IMR-90 (cell line): ENCODE data around the gene PSKH1. TPM values are rescaled to one million over a fixed set of nuclear protein-coding genes. Genes with fewer than 3 reads are reported as not detected.

Source experiments
- ATAC-seq: fragments of 200-7000 bp; cut with Tn5 transposase; 2 replicates; pipeline ENCODE4 v1.9.1; 2020; ENCODE audit warnings: low read depth, mild to moderate bottlenecking, moderate library complexity
- BruUV-seq: library from RNA; stranded (reverse); fragments of 400-500 nt; replicated peaks from 2 replicates; lab custom pipeline; 2021; lab: Mats Ljungman, UMichigan
- CTCF ChIA-PET: fragments of 300-600 bp; formaldehyde crosslinking; extraction: SDS; loops from one replicate; lab custom pipeline; 2021; ENCODE audit warnings: antibody characterized with exemption; lab: Yijun Ruan, JAX
- POLR2A ChIA-PET: fragments of 300-600 bp; sonication (Branson Sonifier 250); formaldehyde crosslinking; loops from one replicate; lab custom pipeline; 2022; ENCODE audit warnings: antibody characterized with exemption; ENCODE audit not compliant: unreplicated experiment; lab: Charles Lee
- DNase-seq: peaks from one replicate; pipeline ENCODE4 v3.0.0; 2013
- H2AFZ ChIP-seq: replicated peaks from 2 replicates; pipeline ENCODE3; 2013; ENCODE audit warnings: low read length, mild to moderate bottlenecking; ENCODE audit not compliant: poor library complexity
- H2AK5ac ChIP-seq: 2 replicates; pipeline ENCODE4 v1.6.1; 2013; ENCODE audit warnings: low read depth, low read length, inconsistent platforms
- H2AK9ac ChIP-seq: replicated peaks from 2 replicates; pipeline ENCODE3; 2013; ENCODE audit warnings: mild to moderate bottlenecking, low read depth, low read length, moderate library complexity; ENCODE audit not compliant: poor library complexity
- H2BK120ac ChIP-seq: 2 replicates; pipeline ENCODE4 v1.6.1; 2013; ENCODE audit warnings: low read depth, low read length, inconsistent platforms
- H2BK15ac ChIP-seq: 3 replicates; pipeline ENCODE4 v1.6.1; 2013; ENCODE audit warnings: low read depth, low read length, inconsistent platforms
- H2BK20ac ChIP-seq: 2 replicates; pipeline ENCODE4 v1.6.1; 2013; ENCODE audit warnings: low read depth, mild to moderate bottlenecking, inconsistent platforms, low read length, moderate library complexity
- H2BK5ac ChIP-seq: 2 replicates; pipeline ENCODE4 v1.6.1; 2013; ENCODE audit warnings: mild to moderate bottlenecking, low read depth, low read length, inconsistent platforms; ENCODE audit not compliant: poor library complexity, severe bottlenecking
- H3K14ac ChIP-seq: replicated peaks from 2 replicates; pipeline ENCODE4 v1.6.1; 2013; ENCODE audit warnings: low read depth, low read length, inconsistent platforms
- H3K18ac ChIP-seq: 2 replicates; pipeline ENCODE4 v1.6.1; 2013; ENCODE audit warnings: low read depth, low read length, control low read depth
- H3K23ac ChIP-seq: 2 replicates; pipeline ENCODE4 v1.6.1; 2013; ENCODE audit warnings: low read depth, low read length, inconsistent platforms
- H3K27ac ChIP-seq: 2 replicates; pipeline ENCODE4 v1.5.1; 2013; ENCODE audit warnings: mild to moderate bottlenecking, control low read depth, low read length; ENCODE audit not compliant: insufficient read depth
- H3K27me3 ChIP-seq: 2 replicates; pipeline ENCODE4 v1.6.1; 2013; ENCODE audit warnings: low read length; ENCODE audit not compliant: control insufficient read depth, insufficient read depth
- H3K36me3 ChIP-seq: 2 replicates; pipeline ENCODE4 v1.6.1; 2013; ENCODE audit warnings: low read length, mixed read lengths; ENCODE audit not compliant: control insufficient read depth, insufficient read depth
- H3K4ac ChIP-seq: 2 replicates; pipeline ENCODE4 v1.6.1; 2013; ENCODE audit warnings: low read depth, low read length, inconsistent platforms
- H3K4me1 ChIP-seq: 2 replicates; pipeline ENCODE4 v1.6.1; 2013; ENCODE audit warnings: low read length, mixed read lengths; ENCODE audit not compliant: control insufficient read depth, insufficient read depth
- H3K4me2 ChIP-seq: 2 replicates; pipeline ENCODE4 v1.6.1; 2013; ENCODE audit warnings: low read depth, mild to moderate bottlenecking, control low read depth, low read length, moderate library complexity
- H3K4me3 ChIP-seq: 2 replicates; pipeline ENCODE4 v1.5.1; 2013; ENCODE audit warnings: low read depth, mild to moderate bottlenecking, control low read depth, low read length, moderate library complexity; ENCODE audit not compliant: insufficient read depth
- H3K56ac ChIP-seq: 2 replicates; pipeline ENCODE4 v1.6.1; 2013; ENCODE audit warnings: low read length, inconsistent platforms; ENCODE audit not compliant: insufficient read depth; ENCODE audit errors: extremely low read depth
- H3K79me1 ChIP-seq, 2 experiments: 2 replicates each; pipeline ENCODE4 v1.6.1; 2013; ENCODE audit warnings: low read length in 2 of 2, inconsistent platforms in 1 of 2, low read depth in 1 of 2
- H3K9ac ChIP-seq: 2 replicates; pipeline ENCODE4 v1.6.1; 2013; ENCODE audit warnings: low read depth, low read length, control low read depth
- H3K9me1 ChIP-seq: 2 replicates; pipeline ENCODE4 v1.6.1; 2013; ENCODE audit warnings: low read length, inconsistent platforms; ENCODE audit not compliant: insufficient read depth
- H3K9me3 ChIP-seq: 2 replicates; pipeline ENCODE4 v1.6.1; 2013; ENCODE audit warnings: low read length; ENCODE audit not compliant: control insufficient read depth, insufficient read depth
- H4K20me1 ChIP-seq: 2 replicates; pipeline ENCODE4 v1.6.1; 2013; ENCODE audit warnings: low read length, inconsistent platforms; ENCODE audit not compliant: insufficient read depth
- H4K5ac ChIP-seq: 2 replicates; pipeline ENCODE4 v1.6.1; 2013; ENCODE audit warnings: mild to moderate bottlenecking, low read depth, low read length, control low read depth
- H4K8ac ChIP-seq, 2 experiments: 2 replicates each; pipeline ENCODE4 v1.6.1; 2013; ENCODE audit warnings: low read depth in 2 of 2, low read length in 2 of 2, control low read depth in 1 of 2, inconsistent platforms in 1 of 2
- H4K91ac ChIP-seq: 2 replicates; pipeline ENCODE4 v1.6.1; 2013; ENCODE audit warnings: low read depth, low read length, inconsistent platforms; ENCODE audit not compliant: insufficient read depth
- BHLHE40 ChIP-seq: fragments of 150-350 bp; IDR thresholded peaks from 2 replicates; pipeline ENCODE4 v1.6.1; 2016; ENCODE audit warnings: mild to moderate bottlenecking, low read depth, low read length
- CEBPB ChIP-seq: IDR thresholded peaks from 2 replicates; pipeline ENCODE4 v1.6.1; 2012; ENCODE audit warnings: low read depth, low read length, improper control_type of control experiment
- CHD1 ChIP-seq: IDR thresholded peaks from 2 replicates; pipeline ENCODE4 v1.6.1; 2012; ENCODE audit warnings: low read depth, low read length, improper control_type of control experiment
- FOS ChIP-seq: fragments of 150-350 bp; IDR thresholded peaks from 2 replicates; pipeline ENCODE4 v1.6.1; 2016; ENCODE audit warnings: low read depth, low read length
- MAFK ChIP-seq: IDR thresholded peaks from 2 replicates; pipeline ENCODE4 v1.6.1; 2012; ENCODE audit warnings: low read depth, low read length, improper control_type of control experiment
- MAZ ChIP-seq: IDR thresholded peaks from 2 replicates; pipeline ENCODE4 v1.6.1; 2012; ENCODE audit warnings: low read depth, mild to moderate bottlenecking, low read length, improper control_type of control experiment, moderate library complexity, borderline replicate concordance
- MXI1 ChIP-seq: IDR thresholded peaks from 2 replicates; pipeline ENCODE4 v1.6.1; 2012; ENCODE audit warnings: low read depth, mild to moderate bottlenecking, low read length, moderate library complexity, borderline replicate concordance
- NFE2L2 ChIP-seq: fragments of 150-350 bp; IDR thresholded peaks from 2 replicates; pipeline ENCODE4 v1.6.1; 2016; ENCODE audit warnings: low read depth, mild to moderate bottlenecking, low read length
- POLR2A ChIP-seq: IDR thresholded peaks from 2 replicates; pipeline ENCODE4 v1.6.1; 2012; ENCODE audit warnings: mild to moderate bottlenecking, low read depth, low read length
- RAD21 ChIP-seq: IDR thresholded peaks from 2 replicates; pipeline ENCODE4 v1.6.1; 2012; ENCODE audit warnings: low read length, improper control_type of control experiment
- RCOR1 ChIP-seq: IDR thresholded peaks from 2 replicates; pipeline ENCODE4 v1.6.1; 2012; ENCODE audit warnings: mild to moderate bottlenecking, low read length, improper control_type of control experiment; ENCODE audit not compliant: insufficient replicate concordance
- RFX5 ChIP-seq: IDR thresholded peaks from 2 replicates; pipeline ENCODE4 v1.8.0; 2012; ENCODE audit warnings: low read depth, mild to moderate bottlenecking, low read length, moderate library complexity
- SMC3 ChIP-seq: fragments of 150-350 bp; IDR thresholded peaks from 2 replicates; pipeline ENCODE4 v1.6.1; 2016; ENCODE audit warnings: low read depth, mild to moderate bottlenecking, antibody characterized with exemption, low read length, moderate library complexity
- WGBS, 2 experiments: methylation state at CpG; one replicate each; pipeline versions ENCODE4 v1.1.5 to v1.1.7; 2013; ENCODE audit warnings: missing lambda C conversion rate in 2 of 2; ENCODE audit not compliant: insufficient read length in 1 of 2; ENCODE audit errors: extremely low coverage in 2 of 2; 5-methylcytosine and 5-hydroxymethylcytosine counted together
- dilution Hi-C: fragments of 300-500 bp; cut with HindIII; formaldehyde crosslinking; loops from one replicate; pipeline ENCODE4 v1.14.3; 2018; ENCODE audit warnings: low sequenced_read_pairs; ENCODE audit not compliant: unreplicated experiment
- in situ Hi-C: fragments of 300-500 bp; cut with MboI; formaldehyde crosslinking; loops from 3 replicates; pipeline ENCODE4 v1.14.3; 2019; ENCODE audit warnings: low sequenced_read_pairs, inconsistent platforms, mixed read lengths
- intact Hi-C: fragments of 100-400 bp; cut with micrococcal nuclease; formaldehyde crosslinking; loops from 2 replicates; pipeline ENCODE4 v1.10.0; 2022
- polyA plus RNA-seq, 3 experiments: library from polyadenylated mRNA; depleted of rRNA; stranded (reverse); fragments of >200 nt; gene quantifications; 2 replicates each; pipeline ENCODE4 v1.2.3, GENCODE V29; 2012; ENCODE audit warnings: low replicate concordance in 1 of 3
- total RNA-seq: library from RNA; depleted of rRNA; stranded (reverse); fragments of >200 nt; gene quantifications from 2 replicates; pipeline ENCODE4 v1.2.3, GENCODE V29; 2012
- TF ChIP-seq, protein P1 (sequence below): fragments of 150-350 bp; IDR thresholded peaks from 2 replicates; pipeline ENCODE4 v1.6.1; 2016; ENCODE audit warnings: low read depth, mild to moderate bottlenecking, low read length, moderate library complexity, borderline replicate concordance
- TF ChIP-seq, protein P2 (sequence below): conservative IDR thresholded peaks from 2 replicates; pipeline ENCODE4 v1.5.1; 2012; ENCODE audit warnings: mild to moderate bottlenecking, low read depth, low read length, improper control_type of control experiment

PSKH1 gene
- total and polyA plus RNA-seq, 2 of the 4 experiments (the other 2 are of a cell fraction), result 11.5 to 26.7 TPM

DNA sequence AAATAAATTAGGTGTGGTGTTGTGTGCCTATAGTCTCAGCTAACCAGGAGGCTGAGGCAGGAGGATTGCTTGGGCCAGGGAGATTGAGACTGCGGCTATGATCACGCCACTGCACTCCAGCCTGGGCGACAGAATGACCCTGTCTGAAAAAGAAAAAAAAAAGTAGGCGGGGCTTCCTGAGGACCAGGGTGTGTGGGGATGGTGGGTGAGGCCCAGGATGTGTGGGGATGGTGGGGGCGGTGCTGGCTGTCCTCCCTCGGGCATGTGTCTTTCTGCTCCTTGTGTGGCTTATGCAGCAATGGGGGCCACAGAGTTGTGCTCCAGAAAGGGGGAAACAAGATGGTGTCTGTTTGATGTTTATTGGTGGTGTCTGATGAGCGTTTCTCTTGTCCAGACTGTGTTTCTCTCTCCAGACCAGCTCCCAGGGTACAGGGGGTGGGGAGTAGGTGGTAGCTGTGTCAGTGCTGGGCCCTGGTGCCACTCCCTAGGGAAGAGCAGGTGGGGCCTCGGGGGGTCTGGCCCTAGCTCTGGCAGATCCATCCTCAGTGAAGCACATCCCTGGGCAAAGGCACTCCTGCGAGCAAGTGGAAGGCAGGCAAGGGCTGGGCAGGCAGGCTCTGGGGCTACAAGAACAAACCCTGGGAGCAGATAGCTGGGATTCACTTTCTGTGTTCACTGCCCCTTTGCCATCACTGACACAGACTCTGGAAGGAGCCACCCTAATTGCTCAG, 48.6 kb downstream of the PSKH1 start:
- CTCF ChIA-PET, result interaction anchor here (0.8 kb wide), 1 partner anchor 113 kb away, joined by 3 read pairs; no protein-coding TSS in a partner anchor
- ATAC-seq, result peak; percentile 1; the same call in 1 of the 2 replicates
- H3K36me3 ChIP-seq, result peaks cover 69% of the 10 kb centered on the region

More for the DNA sequence above, 48.6 kb downstream of the PSKH1 start:
- H4K91ac ChIP-seq, result no peak overlapping the region
- no peak overlapping the region for H3K27ac ChIP-seq
- peaks cover 4% of the 10 kb centered on the region for H3K4me1 ChIP-seq
- no peak overlapping the region for H4K5ac ChIP-seq
- H3K4ac ChIP-seq, result no peak overlapping the region
- H3K9ac ChIP-seq, result no peak overlapping the region
- H2AFZ ChIP-seq, result no peak overlapping the region
- no peak overlapping the region for H2BK20ac ChIP-seq
- H2BK5ac ChIP-seq, result no peak overlapping the region
- no peak for TF ChIP-seq MAFK
- TF ChIP-seq POLR2A, result no peak
- TF ChIP-seq SMC3, result no peak
- no peak for TF ChIP-seq CEBPB
- TF ChIP-seq RFX5, result no peak
- TF ChIP-seq, protein P1, sequence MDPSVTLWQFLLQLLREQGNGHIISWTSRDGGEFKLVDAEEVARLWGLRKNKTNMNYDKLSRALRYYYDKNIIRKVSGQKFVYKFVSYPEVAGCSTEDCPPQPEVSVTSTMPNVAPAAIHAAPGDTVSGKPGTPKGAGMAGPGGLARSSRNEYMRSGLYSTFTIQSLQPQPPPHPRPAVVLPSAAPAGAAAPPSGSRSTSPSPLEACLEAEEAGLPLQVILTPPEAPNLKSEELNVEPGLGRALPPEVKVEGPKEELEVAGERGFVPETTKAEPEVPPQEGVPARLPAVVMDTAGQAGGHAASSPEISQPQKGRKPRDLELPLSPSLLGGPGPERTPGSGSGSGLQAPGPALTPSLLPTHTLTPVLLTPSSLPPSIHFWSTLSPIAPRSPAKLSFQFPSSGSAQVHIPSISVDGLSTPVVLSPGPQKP, result no peak
- TF ChIP-seq MAZ, result no peak
- no peak for TF ChIP-seq RCOR1
- TF ChIP-seq, protein P2, sequence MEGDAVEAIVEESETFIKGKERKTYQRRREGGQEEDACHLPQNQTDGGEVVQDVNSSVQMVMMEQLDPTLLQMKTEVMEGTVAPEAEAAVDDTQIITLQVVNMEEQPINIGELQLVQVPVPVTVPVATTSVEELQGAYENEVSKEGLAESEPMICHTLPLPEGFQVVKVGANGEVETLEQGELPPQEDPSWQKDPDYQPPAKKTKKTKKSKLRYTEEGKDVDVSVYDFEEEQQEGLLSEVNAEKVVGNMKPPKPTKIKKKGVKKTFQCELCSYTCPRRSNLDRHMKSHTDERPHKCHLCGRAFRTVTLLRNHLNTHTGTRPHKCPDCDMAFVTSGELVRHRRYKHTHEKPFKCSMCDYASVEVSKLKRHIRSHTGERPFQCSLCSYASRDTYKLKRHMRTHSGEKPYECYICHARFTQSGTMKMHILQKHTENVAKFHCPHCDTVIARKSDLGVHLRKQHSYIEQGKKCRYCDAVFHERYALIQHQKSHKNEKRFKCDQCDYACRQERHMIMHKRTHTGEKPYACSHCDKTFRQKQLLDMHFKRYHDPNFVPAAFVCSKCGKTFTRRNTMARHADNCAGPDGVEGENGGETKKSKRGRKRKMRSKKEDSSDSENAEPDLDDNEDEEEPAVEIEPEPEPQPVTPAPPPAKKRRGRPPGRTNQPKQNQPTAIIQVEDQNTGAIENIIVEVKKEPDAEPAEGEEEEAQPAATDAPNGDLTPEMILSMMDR, result no peak
- no peak for TF ChIP-seq NFE2L2
- TF ChIP-seq BHLHE40, result no peak
- TF ChIP-seq RAD21, result no peak
- TF ChIP-seq FOS, result no peak
- TF ChIP-seq MXI1, result no peak
- TF ChIP-seq CHD1, result no peak
- no peak overlapping the region for H2BK120ac ChIP-seq
- no peak overlapping the region for H2BK15ac ChIP-seq
- no peak overlapping the region for H3K56ac ChIP-seq
- no peak overlapping the region for H4K8ac ChIP-seq
- in situ Hi-C loops, result loop anchor here (25.0 kb wide), 1 partner anchor 404 kb away; the partner anchor contains the start of gene RIPOR1
- peaks cover 16 to 78% of the 10 kb centered on the region in 2 experiments for H3K79me1 ChIP-seq
- no peaks in the 10 kb centered on the region for H3K27me3 ChIP-seq
- intact Hi-C loops, result no loop called here
- peaks cover 4% of the 10 kb centered on the region; the same call in 1 of the 2 replicates for H3K9me1 ChIP-seq
- no peak overlapping the region; the same call in 1 of the 2 replicates for H3K23ac ChIP-seq
- BruUV-seq, result no TSS peak
- peaks cover 54% of the 10 kb centered on the region for H4K20me1 ChIP-seq
- H3K9me3 ChIP-seq, result no peaks in the 10 kb centered on the region
- H3K4me3 ChIP-seq, result no peak overlapping the region
- peak overlapping the region; percentile 70 for H2AK9ac ChIP-seq
- dilution Hi-C loops, result no loop called here
- whole genome bisulfite sequencing, 2 experiments, result 87% methylated on average over 6 of the region's 9 CpGs; no CpG with 5 or more reads in 1 of the 2 experiments
- no peak overlapping the region for H3K18ac ChIP-seq
- POLR2A ChIA-PET, result no interaction called here
- no peak overlapping the region for H3K4me2 ChIP-seq
- H3K14ac ChIP-seq, result no peak overlapping the region
- H2AK5ac ChIP-seq, result no peak overlapping the region
- DNase-seq, result no peak
